T47D (cell line): ENCODE measurements around the gene ELMO2.
A peak's percentile ranks its signal among the peaks of the same experiment; 100 is the strongest.

Experiments
- DNase-seq, 2 experiments: peaks; one replicate each; pipeline versions ENCODE4 v3.0.0 to v3.0.0-alpha.2; 2011 to 2012; ENCODE audit warnings: low read depth in 1 of 2, low spot score in 1 of 2
- JUND ChIP-seq: IDR thresholded peaks from 2 replicates; pipeline ENCODE4 v1.6.1; 2012; ENCODE audit warnings: low read depth
- in situ Hi-C: cut with HindIII; loops from 2 replicates; pipeline ENCODE4 v1.10.0; 2016; ENCODE audit warnings: low sequenced_read_pairs, low pct_unique_long_range_greater_than_20kb

The ELMO2 gene

DNA sequence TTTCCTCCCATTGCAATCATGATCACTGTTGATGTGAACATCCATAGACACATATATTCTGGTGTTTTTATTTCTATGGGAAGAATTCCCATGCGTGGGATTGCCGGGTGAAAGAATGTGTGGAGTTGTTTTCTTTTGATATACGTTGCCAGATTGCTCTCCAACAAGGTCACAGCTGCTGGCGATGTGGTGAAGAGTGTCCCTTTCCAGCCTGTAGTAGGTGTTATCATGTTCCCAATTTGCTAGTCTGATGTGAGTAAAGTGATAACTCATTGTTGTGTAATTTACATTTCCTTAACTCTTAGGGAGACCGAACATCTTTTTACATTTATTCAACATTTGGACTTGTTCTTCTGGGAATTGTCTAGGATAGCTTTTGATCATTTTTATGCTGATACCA is 14.5 kb upstream of the ELMO2 start:
- TF ChIP-seq JUND, result no peak

DNA sequence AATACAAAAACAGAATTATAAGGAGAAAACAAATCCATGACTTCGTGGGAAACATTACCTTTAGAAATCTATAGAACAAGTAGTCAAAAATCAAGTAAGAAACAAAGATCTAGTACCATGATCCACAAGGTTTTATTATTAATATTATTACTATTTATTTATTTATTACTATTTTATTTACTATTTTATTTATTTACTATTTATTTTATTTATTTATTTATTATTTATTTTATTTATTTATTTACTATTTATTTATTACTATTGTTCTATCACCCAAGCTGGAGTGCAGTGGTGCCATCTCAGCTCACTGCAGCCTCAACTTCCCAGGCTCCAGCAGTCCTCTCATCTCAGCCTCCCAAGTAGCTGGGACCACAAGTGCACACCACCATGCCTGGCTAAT is 13.5 kb upstream of the ELMO2 start:
- no peak for DNase-seq

More for the DNA sequence above, 14.5 kb upstream of the ELMO2 start:
- no peak for DNase-seq
- in situ Hi-C loops, result no loop called here

DNA sequence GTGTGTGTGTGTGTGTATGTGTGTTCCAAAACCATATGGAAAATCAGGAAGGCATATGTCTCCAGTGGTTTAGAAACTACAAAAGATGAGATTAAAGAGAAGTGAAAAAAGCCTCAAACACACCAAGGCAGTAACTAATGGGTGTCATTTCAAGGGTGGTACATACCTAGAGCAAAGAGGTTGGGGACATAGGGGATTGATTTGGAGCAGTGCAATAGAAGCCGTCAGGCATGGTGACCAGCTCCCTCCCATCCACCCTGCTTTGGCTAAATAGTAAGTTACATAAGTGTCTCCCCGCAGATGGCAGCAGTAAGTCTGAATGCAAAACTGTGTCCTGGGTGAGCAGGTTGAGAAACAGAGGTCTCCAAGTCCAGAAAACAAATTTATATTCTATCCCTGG is 10.4 kb upstream of the ELMO2 start:
- no peak for TF ChIP-seq JUND
- in situ Hi-C loops, result no loop called here

More for the DNA sequence above, 13.5 kb upstream of the ELMO2 start:
- TF ChIP-seq JUND, result no peak
- in situ Hi-C loops, result no loop called here

DNA sequence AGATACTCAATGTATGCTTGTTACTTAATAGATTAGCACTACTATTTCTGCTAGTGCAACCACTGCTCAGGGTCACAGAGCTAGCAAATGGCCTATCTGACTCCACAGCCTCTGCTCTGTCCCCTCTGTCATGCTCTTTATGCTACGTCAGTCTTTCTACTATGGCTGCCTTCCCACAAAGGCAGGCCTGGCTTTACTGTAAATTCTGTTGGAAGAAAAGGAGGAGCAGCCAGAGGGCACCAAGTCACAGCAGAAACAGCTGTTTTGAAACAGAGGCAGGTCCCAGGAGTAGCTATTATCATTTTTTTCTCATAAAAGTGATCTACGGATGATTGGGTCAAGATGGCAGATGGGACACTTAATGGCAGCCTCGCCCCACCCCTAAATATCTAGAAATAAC is 10.0 kb upstream of the ELMO2 start:
- DNase-seq, result no peak
- in situ Hi-C loops, result no loop called here
- no peak for TF ChIP-seq JUND

More for the DNA sequence above, 10.4 kb upstream of the ELMO2 start:
- no peak for DNase-seq

DNA sequence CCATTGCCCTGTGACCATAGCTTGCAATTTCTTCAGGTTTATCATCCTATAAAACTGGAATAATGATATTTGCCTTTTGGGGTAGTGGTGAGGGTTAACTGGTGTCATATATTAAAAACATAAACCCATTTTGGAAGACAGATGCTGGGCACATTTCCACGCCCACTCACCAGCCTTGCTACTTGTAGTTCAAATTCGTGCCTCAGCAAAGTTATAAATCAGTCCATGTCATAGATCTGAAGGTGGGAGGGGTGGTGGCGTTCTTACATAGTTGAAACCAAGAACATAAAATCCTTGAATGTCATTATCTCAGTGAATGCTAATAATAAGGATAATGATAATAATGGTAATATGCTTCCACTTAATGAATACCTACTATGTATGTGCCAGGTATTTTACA is 9.4 kb upstream of the ELMO2 start:
- TF ChIP-seq JUND, result no peak
- DNase-seq, result no peak
- in situ Hi-C loops, result no loop called here

DNA sequence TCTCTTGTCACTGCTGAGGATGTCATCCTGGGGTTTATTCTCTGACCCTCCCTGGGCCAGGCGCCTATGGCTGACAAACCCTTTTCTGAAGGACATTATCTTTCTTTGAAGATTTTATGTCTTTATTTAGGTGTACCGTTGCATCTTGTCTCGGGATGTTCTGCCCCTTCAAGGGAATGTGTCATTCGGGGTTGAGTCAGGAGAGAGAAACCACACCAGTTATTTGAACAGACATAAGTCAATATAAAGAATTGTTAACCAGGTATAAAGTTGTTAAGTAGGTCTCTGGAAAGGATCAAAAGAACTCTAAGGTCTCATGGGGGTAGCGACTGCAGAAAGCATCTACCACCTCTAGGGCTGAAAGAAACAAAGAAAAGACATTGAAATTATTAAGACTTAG is 8.2 kb upstream of the ELMO2 start:
- in situ Hi-C loops, result no loop called here
- no peak for DNase-seq
- TF ChIP-seq JUND, result no peak

DNA sequence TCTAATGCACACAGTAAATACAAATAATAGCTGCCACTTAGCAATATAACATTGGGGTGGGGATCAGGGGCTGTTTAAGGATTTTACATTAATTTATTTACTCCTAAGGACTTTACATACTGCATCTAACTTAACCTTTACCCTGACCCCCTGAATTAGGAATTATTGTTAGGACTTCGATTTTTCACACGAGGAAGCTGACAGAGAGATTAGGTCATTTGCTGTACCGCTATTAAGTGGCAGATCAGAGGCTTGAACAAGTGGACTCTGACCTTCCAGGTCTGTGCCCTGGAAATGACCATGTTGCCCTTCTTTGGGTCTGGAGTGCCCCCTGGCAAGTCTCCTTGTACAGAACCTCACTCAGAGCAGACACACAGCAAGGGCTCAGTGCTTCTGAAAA is 5.2 kb upstream of the ELMO2 start:
- in situ Hi-C loops, result no loop called here

DNA sequence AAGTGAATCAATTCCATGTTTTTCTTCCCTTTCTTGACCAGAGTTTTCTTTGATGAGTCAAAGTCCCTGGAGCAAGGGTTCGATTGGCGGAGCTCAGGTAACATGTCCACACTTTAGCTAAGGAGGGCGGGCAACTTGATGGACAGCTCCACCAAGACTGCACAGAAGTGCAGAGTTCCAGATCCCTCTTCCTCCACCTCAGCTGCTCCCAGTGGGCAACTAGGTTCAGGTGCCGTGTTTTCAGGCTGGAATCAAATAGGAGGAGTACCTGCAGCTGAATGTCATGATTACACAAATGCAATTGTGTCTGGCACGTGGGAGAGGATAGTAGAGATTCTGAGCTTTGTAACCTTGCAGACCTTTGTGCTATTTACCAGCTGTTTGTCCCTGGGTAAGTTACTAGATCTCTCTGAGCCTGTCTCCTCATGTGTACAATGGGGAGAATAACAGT is 1.9 kb upstream of the ELMO2 start:
- DNase-seq, result no peak
- no peak for TF ChIP-seq JUND
- in situ Hi-C loops, result no loop called here

More for the DNA sequence above, 5.2 kb upstream of the ELMO2 start:
- no peak for DNase-seq
- no peak for TF ChIP-seq JUND

DNA sequence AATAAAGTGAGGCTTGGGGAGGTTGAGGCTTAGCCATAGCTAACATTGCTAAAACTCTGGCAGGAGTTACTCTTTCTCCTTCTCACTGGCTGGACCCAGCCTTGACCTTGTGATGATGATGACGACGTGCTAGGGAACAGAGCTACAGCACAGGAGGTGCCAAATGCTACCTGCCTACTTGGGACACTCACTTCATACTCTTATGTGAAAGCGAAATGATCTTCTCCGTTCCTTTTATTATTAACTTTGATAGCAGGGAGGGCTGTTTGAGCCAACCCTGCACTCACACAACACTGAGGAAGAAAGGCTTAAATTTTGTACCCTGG is 1.2 kb upstream of the ELMO2 start:
- no peak for DNase-seq
- no peak for TF ChIP-seq JUND
- in situ Hi-C loops, result no loop called here

DNA sequence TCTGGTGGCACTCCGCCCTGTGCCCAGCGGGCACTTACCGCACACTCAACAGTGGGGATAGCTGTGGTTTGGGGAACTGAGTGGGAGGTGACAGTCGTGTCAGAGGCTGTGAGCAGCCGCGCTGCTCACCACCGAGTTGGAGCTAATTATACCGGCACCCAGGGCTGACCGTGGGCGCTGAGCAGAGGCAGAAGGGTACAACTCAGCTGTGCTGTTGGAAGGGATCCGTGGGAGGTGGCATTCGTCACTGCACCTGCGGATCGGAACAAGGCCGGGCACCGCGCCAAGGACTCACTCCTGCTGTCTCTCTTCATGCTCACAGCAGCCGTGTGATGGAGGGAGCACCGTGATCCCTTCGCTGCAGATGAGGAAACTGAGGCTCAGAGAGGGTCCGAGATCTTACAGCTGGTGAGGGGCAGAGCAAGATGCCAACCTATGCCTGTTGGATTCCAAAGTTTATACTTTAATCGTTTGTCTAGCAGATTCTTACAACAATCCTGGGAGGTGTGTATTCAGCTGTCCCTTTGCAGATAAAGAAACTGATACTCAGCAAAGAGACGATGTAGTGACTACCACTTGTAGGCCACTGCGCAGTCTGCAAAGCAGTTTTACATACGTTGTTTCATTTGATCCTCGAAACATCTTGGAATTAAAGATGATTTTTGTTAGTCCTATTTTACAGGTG is 713 bp upstream of the ELMO2 start:
- DNase-seq, result peak in 1 of 2 experiments; percentile 74
- no peak for TF ChIP-seq JUND
- in situ Hi-C loops, result no loop called here

DNA sequence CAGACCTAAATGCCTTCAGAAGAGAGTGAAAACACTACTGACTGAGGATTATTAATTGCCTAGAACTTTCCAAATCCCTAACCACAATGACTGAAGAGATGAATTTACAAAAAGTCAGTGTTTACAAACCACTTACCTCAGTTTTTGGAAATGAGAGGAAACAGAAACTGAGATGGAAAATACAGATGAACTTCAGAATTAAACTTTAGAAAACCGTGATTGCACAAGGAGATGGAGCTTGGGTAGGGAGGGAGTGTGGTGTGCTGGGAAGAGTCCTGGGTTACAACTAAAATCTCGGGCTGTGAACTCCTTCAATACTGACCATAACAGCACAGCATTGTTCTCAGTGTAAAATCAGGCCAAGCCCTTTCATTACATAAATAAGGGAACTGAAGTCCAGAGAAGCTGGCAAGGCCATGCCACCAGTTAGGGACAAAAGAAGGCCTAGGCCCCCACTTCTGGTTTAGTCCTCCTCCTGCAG is 4.0 kb downstream of the ELMO2 start:
- DNase-seq, result peak in 1 of 2 experiments; percentile 25
- no peak for TF ChIP-seq JUND
- in situ Hi-C loops, result no loop called here

DNA sequence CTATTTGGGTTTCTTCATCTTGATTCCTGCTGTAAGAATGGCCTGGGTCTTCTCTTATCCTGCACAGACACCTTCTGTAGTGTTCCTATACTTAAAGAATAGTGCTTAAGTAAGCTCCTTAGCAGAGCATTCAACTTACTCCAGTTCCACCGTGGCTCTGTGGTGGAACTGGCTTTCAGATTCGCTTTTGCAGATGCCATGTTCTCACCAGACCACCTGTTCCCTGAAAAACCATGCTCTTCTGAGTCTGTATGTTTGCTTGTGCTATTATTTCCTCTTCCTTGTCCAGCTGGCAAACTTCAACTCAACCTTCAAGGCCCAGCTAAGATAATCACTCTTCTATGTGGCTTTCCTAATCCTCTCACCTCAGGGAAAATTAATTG is 4.9 kb downstream of the ELMO2 start:
- no peak for TF ChIP-seq JUND
- in situ Hi-C loops, result no loop called here
- DNase-seq, result no peak

DNA sequence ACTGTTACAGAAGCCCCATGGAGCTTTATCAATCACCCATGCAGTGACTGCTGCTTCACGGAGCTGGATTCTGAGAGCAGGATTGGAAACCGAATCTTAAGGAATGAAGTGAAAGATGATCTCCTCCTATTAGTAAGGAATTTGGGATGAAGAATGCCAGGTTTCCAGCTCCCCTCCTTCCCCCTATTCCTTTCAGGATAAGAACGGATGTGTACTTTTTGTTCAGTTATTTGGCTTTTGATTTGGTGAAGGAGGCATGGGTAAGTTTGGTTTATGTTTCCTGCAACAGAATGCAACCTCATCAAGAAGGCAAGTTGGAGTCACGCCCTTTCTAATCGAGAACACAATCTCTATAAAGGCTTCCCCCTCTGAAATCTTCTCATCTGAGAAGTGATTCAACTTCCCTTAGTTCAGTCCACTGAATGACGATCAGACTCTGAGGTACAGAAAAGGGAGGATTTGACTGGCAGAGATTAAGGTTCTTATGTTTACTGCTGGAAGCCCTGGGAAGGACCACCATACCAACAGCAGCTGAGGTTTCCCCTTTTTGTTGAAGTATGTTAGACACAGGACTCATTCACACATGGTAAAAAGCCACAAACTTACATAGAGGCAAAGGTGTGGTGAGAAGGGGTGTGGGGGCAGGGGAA is 5.5 kb downstream of the ELMO2 start:
- TF ChIP-seq JUND, result no peak
- DNase-seq, result no peak
- in situ Hi-C loops, result no loop called here
